Activated CD4-positive, alpha-beta T cell treated with anti-CD3 and anti-CD28 coated beads, Interleukin-2, amount 50 U/mL, for 4 hours (primary cell): ENCODE results near the gene RBBP9.
"Not testable (repeated sequence)": the region's sequence is repeated elsewhere in the genome, so short reads cannot be mapped to it uniquely, and the experiment has no call there.

ENCODE experiments used
- DNase-seq, 2 experiments: peaks; one replicate each; pipeline ENCODE4 v3.0.0-alpha.2; 2020

RBBP9 gene

DNA sequence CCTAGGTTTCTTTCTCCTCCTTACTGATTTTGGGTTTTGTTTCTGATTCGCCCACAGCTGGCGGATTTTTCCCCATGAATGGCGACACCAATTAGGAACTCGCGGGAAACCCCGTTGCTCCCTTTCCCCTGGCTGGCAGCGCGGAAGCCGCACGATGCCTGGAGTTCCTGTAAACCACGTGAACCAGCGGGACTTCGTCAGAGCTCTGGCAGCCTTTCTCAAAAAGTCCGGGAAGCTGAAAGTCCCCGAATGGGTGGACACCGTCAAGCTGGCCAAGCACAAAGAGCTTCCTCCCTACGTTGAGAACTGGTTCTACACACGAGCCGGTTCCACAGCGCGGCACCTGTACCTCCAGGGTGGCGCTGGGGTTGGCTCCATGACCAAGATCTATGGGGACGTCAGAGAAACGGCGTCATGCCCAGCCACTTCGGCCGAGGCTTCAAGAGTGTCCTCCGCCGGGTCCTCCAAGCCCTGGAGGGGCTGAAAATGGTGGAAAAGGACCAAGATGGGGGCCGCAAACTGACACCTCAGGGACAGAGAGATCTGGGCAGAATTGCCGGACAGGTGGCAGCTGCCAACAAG is 7.5 kb upstream of the RBBP9 start:
- DNase-seq, result no peak

- DNase-seq, result not testable (repeated sequence)
These were observed 4.6 kb upstream of the RBBP9 start for GRCh38 chr20:18501672-18502071.

DNA sequence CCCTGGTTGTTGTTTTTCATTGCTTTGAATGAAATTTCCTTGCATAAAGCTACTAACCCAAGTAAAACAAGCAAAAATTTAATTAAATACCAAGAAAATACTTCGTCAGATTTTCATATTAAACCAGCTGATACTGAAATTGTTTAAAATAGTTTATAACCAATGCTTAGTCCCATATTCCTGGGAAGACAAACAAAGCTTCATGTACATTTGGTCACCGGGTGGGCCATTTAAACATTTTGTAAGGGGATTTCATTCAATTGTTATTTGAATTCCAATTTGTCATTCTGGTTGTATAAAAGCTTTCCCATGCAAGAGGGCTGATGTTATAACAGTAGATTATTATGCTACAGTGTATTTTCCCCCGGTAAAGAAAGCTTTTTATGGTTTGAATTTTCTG is 578 bp upstream of the RBBP9 start:
- DNase-seq, result no peak

DNA sequence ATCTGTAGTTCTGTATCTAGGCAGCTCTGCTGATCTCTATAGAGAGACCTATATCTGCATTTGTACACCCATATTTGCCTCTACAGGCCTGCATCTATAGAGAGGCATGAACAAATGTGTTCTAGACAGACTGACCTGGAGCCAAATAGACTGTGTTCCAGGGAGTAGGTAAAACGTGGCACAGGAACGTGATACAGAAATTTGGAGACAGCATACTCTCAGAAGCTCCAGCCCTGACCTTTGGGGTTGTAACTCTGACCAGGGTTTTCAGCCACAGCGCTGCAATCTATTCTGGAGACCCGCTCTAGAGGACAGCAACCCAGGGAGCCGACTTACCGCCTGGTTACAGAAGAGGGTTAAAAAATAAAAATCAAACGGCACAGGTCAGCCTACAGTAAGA is 983 bp downstream of the RBBP9 start:
- DNase-seq, result no peak

- no peak for DNase-seq
These were observed 8.7 kb downstream of the RBBP9 start for GRCh38 chr20:18488301-18488700.

- no peak for DNase-seq
These were observed 15.4 kb downstream of the RBBP9 start for GRCh38 chr20:18481596-18481995.

DNA sequence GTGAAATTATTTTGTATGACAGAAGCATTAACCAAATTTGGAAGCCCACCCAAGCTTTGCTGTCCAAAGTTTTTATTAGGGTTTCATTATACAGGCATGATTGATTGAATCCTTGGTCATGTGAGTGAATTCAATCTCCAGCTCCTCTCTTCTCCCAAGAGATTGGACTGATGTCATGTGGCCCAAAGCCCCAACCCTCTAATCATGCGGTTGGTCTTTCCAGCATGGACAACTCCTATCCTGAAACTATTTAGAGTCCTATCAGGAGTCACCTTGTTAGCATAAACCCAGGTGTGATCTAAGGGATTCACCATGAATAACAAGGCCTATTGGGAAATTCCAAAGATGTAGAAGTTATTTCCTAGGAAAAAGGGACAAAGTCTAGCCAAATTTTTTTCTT is 19.2 kb downstream of the RBBP9 start:
- no peak for DNase-seq

GRCh38 chr20:18477218-18477617 is 19.8 kb downstream of the RBBP9 start:
- DNase-seq, result no peak

DNA sequence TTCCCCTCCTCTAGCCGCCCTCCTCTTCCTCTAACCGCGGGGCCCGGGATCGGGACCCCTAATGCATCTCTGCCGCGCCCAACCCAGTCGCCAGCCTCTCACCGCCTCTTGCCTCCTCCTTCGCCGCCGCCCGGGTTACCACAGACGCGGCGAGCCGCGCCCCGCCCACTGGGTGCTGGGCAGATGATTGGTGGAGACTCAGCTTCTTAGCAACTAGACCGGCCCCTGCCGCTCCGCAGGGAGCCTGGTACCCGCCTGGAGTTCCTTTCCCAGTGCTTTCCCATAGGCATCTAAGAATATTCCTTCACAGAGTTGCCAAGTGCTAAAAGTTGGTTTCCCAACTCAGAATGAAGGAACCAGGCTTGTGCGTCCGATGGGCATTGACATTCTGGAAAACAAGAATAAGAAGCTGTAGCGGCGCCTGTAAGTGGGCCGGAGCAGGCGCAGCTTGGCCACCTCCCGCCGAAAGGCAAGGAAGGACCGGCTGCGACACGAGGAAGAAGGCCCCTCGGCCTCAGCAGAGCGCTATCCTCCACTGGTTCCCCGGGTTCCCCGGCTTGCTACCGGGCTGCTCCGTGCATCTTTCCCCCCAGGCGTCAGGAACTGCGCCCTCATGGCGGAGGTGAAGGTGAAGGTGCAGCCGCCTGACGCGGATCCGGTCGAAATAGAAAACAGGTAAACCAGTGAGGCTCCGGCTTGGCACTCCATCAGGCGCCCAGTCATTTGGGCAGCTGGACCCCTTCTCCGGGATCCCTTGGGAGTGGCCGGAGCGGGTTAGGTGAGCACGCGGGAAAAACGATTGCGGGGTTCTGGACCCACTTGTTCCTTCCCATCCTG is 29.9 kb downstream of the RBBP9 start, which contains the start of the genes DZANK1 and POLR3F:
DZANK1 (minus strand) TSS at position 137 of the 837 bp plus-strand sequence. CDS start 1,672 bp downstream, outside the sequence.
POLR3F (plus strand) TSS at position 497 of the 837 bp plus-strand sequence; CDS start at position 614, 117 bp downstream.
- peak; percentile 91 to 92 for DNase-seq

GRCh38 chr20:18466574-18466893 is 30.5 kb downstream of the RBBP9 start:
- DNase-seq, result no peak

DNA sequence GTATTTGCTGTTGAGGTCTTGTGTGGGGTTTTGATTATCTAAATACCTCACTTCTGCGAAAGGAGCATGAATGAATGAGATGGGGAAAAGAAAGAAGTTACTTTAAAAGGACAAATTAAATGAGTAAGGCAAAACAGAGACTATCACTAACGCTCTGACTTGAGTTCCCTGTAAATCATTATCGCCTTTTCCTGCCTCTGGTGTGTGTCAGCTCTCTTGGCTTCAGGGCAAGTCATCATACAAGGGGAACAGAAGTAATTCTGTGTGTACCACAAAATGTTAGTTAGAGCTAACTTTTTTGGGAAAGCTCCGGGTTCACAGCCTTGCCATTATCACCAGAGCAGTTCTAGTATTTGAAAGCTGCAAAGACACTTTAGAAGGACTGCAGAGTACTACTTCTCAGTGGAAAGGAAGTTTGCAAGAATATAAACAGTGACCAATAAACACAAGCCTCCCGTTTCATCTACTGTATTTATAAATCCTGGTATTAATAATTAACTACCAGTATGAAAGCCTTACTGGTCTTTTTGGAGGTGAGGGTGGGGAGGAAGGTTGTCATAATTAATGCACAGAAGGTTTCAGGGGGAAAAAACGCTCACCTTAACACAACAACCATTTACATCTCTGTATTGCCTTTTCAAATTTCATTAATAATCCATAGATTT is 31.4 kb downstream of the RBBP9 start:
- no peak for DNase-seq

DNA sequence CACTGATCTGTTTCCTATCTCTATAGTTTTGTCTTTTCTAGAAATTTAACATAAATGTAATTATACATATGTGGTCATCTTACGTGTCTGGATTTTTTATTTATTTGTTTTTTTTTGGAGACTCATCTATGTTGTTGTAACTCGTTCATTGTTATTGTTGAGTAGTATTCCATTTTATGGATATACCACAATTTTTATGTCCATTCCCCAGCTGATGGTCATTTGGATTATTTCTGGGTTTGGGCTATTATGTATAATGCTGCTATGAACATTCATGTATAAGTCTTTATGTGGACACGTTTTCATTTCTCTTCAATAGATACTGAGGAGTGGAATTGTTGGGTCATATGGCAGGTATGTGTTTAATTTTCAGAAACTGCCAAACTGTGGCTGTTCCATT is 40.4 kb downstream of the RBBP9 start:
- DNase-seq, result no peak

DNA sequence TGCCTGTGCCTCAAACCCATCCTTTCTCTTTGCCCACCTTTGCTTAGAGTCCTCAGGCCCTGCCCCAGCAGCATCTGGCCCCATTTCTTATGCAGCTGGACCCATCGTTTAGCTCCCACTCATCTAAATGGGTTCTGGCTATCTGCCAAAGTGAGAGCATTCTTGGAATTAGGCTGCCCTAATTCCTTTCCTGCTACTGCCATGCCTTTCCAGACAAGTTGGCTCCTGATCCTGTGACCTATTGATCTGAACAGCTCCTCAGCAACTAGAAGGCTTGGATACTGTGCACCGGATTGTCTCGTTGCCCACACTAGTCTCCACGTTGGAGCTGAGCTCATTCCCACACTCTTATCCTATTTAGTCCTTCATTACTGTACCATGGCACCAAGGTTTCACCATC is 53.1 kb downstream of the RBBP9 start:
- DNase-seq, result no peak

GRCh38 chr20:18440403-18440802 is 56.6 kb downstream of the RBBP9 start:
- DNase-seq, result no peak

GRCh38 chr20:18436847-18437246 is 60.2 kb downstream of the RBBP9 start:
- DNase-seq, result no peak
